Measurements from ENCODE around the gene GALNT12. TPM values are rescaled to one million over a fixed set of nuclear protein-coding genes. Genes with fewer than 3 reads are reported as not detected.

GALNT12 gene
- total RNA-seq, 2 experiments from 2014 or later = 10.2 to 12.7 TPM

DNA sequence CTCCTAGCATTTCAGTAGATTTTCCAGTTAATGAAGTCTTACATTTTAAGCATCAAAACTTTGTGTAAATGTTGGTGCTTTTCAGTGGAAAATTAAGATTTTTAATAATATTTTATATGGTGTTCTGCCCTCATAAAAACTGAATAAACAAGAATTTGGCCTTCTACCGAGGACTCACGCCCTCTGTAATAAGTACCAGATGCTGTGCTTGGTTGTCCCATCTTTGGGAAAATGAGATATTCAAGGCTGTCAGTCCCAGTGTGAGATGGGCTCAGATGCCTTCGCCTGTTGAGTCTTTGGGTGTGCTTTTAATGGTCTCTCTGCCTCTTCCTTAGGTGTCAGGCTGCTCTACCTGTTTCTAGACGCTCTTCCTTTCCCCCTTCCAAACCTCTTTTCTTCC is 28.7 kb downstream of the GALNT12 start:
- Mint-ChIP-seq H3K4me3 (no peak overlapping the region), H3K9me3 (ENCODE audit: low read depth) (no peaks in the 10 kb centered on the region), H3K36me3 (ENCODE audit: low read depth) (peaks cover 13% of the 10 kb centered on the region), H3K27me3 (no peaks in the 10 kb centered on the region), H3K27ac (no peak overlapping the region), H3K4me1 (no peaks in the 10 kb centered on the region)
- CTCF ChIA-PET = interaction anchor here (1.1 kb wide), 1 partner anchor 11 kb away, joined by 5 read pairs; no protein-coding TSS in a partner anchor
- intact Hi-C loops (cut with DNase I, micrococcal nuclease) = no loop called here
- ATAC-seq (no peak), DNase-seq (no peak)
- POLR2A ChIA-PET = no interaction called here

DNA sequence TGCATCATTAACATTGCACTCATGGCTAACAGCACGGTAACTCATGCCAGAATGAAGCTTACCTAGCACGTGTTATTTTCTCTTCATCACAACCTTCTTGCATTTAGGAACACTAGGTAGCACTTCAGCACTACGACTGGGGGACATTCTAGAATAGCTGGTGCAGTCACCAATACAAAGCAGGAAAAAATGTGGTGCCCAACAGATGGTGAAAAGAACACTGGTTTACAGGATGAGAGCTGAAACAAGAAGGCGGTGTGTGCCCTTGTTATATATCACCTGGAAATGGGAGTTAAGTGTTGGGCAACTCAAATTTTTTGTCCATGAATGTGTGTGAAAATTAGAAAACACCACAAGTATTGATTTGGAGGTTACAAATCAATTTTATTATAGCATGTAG is 30.0 kb downstream of the GALNT12 start:
- H3K9me3 Mint-ChIP-seq (ENCODE audit: low read depth) = no peaks in the 10 kb centered on the region
- DNase-seq (no peak), ATAC-seq (no peak)
- H3K36me3 Mint-ChIP-seq (ENCODE audit: low read depth) = peaks cover 13% of the 10 kb centered on the region
- no peak overlapping the region for H3K4me3 Mint-ChIP-seq
- H3K27me3 Mint-ChIP-seq = no peaks in the 10 kb centered on the region
- CTCF ChIA-PET = no interaction called here
- POLR2A ChIA-PET = no interaction called here
- H3K27ac Mint-ChIP-seq = no peak overlapping the region
- intact Hi-C loops (cut with DNase I, micrococcal nuclease) = no loop called here
- H3K4me1 Mint-ChIP-seq = no peaks in the 10 kb centered on the region

DNA sequence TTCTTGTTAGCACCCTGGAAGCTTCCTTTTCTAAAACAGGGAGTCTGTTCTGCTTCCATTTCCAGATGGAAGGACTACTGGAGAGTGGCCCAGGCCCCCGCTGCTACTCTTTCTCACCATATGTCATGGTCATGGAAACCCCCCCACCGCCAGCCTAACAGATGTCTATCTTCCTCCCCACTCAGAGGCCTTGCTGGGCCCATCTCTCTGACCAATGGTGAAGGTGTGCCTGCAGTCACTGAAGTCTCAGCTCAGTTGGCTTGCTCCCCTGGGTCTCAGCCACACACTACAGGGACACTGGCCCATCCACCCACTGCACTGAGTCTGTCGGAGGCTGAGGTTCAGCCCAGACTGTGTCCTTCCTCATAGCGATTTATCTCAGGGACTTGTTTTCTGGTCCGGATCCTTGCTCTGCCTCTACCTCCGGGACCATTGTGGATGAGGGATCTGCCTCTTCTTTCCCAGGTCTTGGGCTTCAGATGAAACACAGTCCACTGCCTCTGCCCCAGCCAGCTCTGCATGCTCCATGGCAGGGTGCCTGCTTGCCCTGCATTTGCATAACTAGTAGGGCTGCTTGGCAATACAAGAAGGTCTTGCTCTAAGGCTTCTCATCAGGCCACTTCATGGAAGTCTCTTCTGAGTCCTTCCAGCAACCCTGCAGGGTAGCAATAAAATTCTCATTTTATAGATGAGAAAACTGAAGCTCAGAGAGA is 30.8 kb downstream of the GALNT12 start:
- POLR2A ChIA-PET = no interaction called here
- Mint-ChIP-seq H3K27ac (no peak overlapping the region), H3K9me3 (ENCODE audit: low read depth) (no peaks in the 10 kb centered on the region), H3K4me3 (no peak overlapping the region), H3K27me3 (no peaks in the 10 kb centered on the region), H3K36me3 (ENCODE audit: low read depth) (peaks cover 10% of the 10 kb centered on the region), H3K4me1 (no peaks in the 10 kb centered on the region)
- no peak for ATAC-seq
- intact Hi-C loops (cut with DNase I, micrococcal nuclease) = no loop called here
- CTCF ChIA-PET = interaction anchor here (1.0 to 1.6 kb wide), 2 partner anchors 10 to 31 kb away, joined by 3 to 5 read pairs; no protein-coding TSS in a partner anchor
- no peak for DNase-seq

DNA sequence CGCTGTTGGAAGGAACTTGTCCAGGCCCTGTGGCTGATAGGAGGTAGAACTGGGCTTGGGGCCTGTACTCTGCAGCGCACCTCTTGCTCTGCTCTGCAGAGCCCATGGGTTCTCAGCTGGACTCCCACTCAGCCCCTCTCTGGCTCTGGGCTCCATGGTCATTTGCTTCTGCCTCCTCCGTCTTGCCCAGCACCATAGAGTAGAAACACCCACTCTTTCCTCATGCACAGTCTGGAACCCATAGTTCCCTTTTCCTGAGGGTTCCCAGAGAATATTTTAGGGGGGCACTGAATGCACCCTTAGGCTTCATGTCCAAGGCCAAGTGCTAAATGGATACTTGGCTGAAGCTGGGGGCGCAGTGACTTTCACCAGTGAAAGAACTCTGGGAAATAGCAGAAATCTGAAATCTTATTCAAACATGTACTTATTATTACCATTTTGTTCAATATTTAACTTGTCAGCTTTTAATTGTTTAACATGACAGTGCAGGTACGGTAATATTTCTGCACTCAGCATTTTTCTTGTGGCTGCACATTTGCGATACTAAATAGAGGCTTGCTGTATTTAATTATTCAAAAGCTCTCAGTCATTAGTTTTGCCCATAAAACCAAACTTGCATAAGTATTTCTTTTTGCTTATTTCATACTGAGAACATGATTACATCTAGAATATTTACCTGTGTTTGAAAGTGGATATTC is 31.5 kb downstream of the GALNT12 start:
- CTCF ChIA-PET = interaction anchor here (1.0 to 1.6 kb wide), 2 partner anchors 9 to 32 kb away, joined by 3 to 5 read pairs; no protein-coding TSS in a partner anchor
- DNase-seq = no peak
- no peak for ATAC-seq
- intact Hi-C loops (cut with DNase I, micrococcal nuclease) = no loop called here
- H3K27ac Mint-ChIP-seq = no peak overlapping the region
- H3K9me3 Mint-ChIP-seq (ENCODE audit: low read depth) = no peaks in the 10 kb centered on the region
- H3K36me3 Mint-ChIP-seq (ENCODE audit: low read depth) = peaks cover 10% of the 10 kb centered on the region
- H3K27me3 Mint-ChIP-seq = no peaks in the 10 kb centered on the region
- H3K4me1 Mint-ChIP-seq = no peaks in the 10 kb centered on the region
- POLR2A ChIA-PET = no interaction called here
- H3K4me3 Mint-ChIP-seq = no peak overlapping the region

GRCh38 chr9:98839724-98840123 is 32.3 kb downstream of the GALNT12 start:
- intact Hi-C loops (cut with DNase I, micrococcal nuclease) = no loop called here
- no peaks in the 10 kb centered on the region for H3K4me1 Mint-ChIP-seq
- no peak overlapping the region for H3K27ac Mint-ChIP-seq
- no peak for DNase-seq
- no peaks in the 10 kb centered on the region for H3K27me3 Mint-ChIP-seq
- CTCF ChIA-PET = interaction anchor here (1.0 to 1.6 kb wide), 2 partner anchors 8 to 33 kb away, joined by 3 to 5 read pairs; no protein-coding TSS in a partner anchor
- no peaks in the 10 kb centered on the region for H3K9me3 Mint-ChIP-seq (ENCODE audit: low read depth)
- ATAC-seq = no peak
- POLR2A ChIA-PET = no interaction called here
- peaks cover 10% of the 10 kb centered on the region for H3K36me3 Mint-ChIP-seq (ENCODE audit: low read depth)
- no peak overlapping the region for H3K4me3 Mint-ChIP-seq

- ChIA-PET CTCF (no interaction called here), POLR2A (interaction anchor here (0.6 kb wide), 1 partner anchor 250 kb away, joined by 5 read pairs; no protein-coding TSS in a partner anchor)
- ATAC-seq = no peak
- H3K4me1 Mint-ChIP-seq = no peaks in the 10 kb centered on the region
- DNase-seq = no peak
- no peaks in the 10 kb centered on the region for H3K27me3 Mint-ChIP-seq
- no peak overlapping the region for H3K4me3 Mint-ChIP-seq
- intact Hi-C loops (cut with DNase I, micrococcal nuclease) = no loop called here
- peaks cover 8% of the 10 kb centered on the region for H3K36me3 Mint-ChIP-seq (ENCODE audit: low read depth)
- no peaks in the 10 kb centered on the region for H3K9me3 Mint-ChIP-seq (ENCODE audit: low read depth)
- H3K27ac Mint-ChIP-seq = no peak overlapping the region
Observed at GRCh38 chr9:98842510-98842909, 35.0 kb downstream of the GALNT12 start.

DNA sequence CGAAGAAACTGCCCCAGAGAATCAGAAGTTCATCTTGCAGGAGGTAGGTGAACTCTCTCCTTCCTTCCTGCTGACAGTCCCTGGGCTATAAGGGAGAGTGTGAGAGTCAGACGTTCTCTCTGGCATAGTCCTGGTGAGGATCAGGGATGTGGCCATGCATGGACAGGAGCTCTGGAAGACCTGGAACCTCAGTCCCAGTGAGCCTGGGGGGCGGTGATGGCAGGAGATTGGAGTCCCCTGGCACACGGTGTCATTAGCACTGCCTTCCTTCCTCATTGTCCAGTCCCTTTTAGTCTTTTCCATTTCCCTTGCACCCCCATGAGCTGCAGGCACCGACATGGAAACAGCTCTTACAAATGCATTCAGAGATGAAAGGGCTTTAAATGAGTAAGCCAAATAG is 38.6 kb downstream of the GALNT12 start:
- no peaks in the 10 kb centered on the region for H3K27me3 Mint-ChIP-seq
- no peak for ATAC-seq
- no peak for DNase-seq
- peaks cover 4% of the 10 kb centered on the region for H3K36me3 Mint-ChIP-seq (ENCODE audit: low read depth)
- H3K4me3 Mint-ChIP-seq = no peak overlapping the region
- ChIA-PET CTCF (interaction anchor here (0.5 to 7.9 kb wide), 5 partner anchors 10 to 531 kb away, joined by 3 to 76 read pairs (median 16); no protein-coding TSS in a partner anchor), POLR2A (no interaction called here)
- no peak overlapping the region for H3K27ac Mint-ChIP-seq
- intact Hi-C loops (cut with DNase I, micrococcal nuclease) = no loop called here
- peaks cover 2% of the 10 kb centered on the region for H3K4me1 Mint-ChIP-seq
- no peaks in the 10 kb centered on the region for H3K9me3 Mint-ChIP-seq (ENCODE audit: low read depth)

- ChIA-PET POLR2A (no interaction called here), CTCF (interaction anchor here (1.4 to 7.9 kb wide), 7 partner anchors 10 to 291 kb away, joined by 3 to 76 read pairs (median 8); no protein-coding TSS in a partner anchor)
- Mint-ChIP-seq H3K36me3 (ENCODE audit: low read depth) (peaks cover 4% of the 10 kb centered on the region), H3K27ac (no peak overlapping the region), H3K27me3 (no peaks in the 10 kb centered on the region), H3K4me1 (peaks cover 8% of the 10 kb centered on the region), H3K9me3 (ENCODE audit: low read depth) (no peaks in the 10 kb centered on the region), H3K4me3 (no peak overlapping the region)
- ATAC-seq (no peak), DNase-seq (no peak)
- intact Hi-C loops (cut with DNase I, micrococcal nuclease) = no loop called here
Observed at GRCh38 chr9:98846879-98847278, 39.4 kb downstream of the GALNT12 start.

DNA sequence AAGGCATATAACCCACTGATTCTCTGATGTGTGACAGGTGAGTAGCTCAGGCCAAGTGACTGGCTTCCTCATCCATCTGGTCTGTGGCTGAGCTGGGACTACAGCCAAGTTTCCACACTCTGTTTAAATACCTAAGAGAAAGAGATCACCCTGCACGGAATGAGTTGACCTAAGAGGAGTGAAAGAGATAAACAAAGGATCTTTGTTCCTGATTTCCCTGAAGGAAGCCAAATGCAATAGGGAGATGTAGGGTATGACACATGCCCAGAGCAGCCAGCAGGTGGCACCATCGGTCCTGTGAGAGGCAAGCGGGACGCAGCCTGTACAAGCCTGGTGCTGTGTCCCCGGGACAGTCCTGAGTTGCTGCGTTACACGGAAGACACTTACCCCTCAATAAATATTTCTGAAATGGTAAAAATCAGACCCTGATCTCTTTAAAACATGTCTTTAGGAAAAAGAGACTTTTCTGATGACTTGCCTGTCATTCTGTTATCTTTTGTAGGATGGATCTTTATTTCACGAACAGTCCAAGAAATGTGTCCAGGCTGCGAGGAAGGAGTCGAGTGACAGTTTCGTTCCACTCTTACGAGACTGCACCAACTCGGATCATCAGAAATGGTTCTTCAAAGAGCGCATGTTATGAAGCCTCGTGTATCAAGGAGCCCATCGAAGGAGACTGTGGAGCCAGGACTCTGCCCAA is 41.1 kb downstream of the GALNT12 start:
- CTCF ChIA-PET = interaction anchor here (0.7 to 7.9 kb wide), 36 partner anchors 9 to 439 kb away, joined by 3 to 76 read pairs (median 5); no protein-coding TSS in a partner anchor
- POLR2A ChIA-PET = no interaction called here

DNA sequence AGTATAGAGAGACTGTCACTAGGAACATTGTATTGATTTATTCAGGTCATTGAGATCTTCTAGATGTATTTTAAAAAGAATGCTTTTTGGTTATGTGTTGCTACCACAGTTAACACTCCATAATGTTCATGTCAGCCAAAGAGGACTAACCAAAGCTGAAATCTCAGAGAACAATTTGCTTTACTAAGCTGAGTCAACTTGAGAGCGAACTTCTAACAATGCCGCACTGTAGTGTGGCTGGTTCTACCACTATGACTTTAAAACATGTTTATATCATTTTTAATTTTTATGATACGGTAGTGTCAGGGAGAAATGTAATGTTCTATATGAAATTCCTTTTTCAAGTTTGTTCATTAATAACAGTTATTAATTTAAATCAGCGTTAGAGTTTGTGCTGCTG is 42.1 kb downstream of the GALNT12 start:
- no peak overlapping the region for H3K27ac Mint-ChIP-seq
- H3K9me3 Mint-ChIP-seq (ENCODE audit: low read depth) = no peaks in the 10 kb centered on the region
- H3K4me3 Mint-ChIP-seq = no peak overlapping the region
- intact Hi-C loops (cut with DNase I, micrococcal nuclease) = loop anchor here in 1 of 2 experiments (2.0 kb wide), 1 partner anchor 291 kb away; no protein-coding TSS in a partner anchor
- peaks cover 4% of the 10 kb centered on the region for H3K36me3 Mint-ChIP-seq (ENCODE audit: low read depth)
- CTCF ChIA-PET = interaction anchor here (0.5 to 7.9 kb wide), 17 partner anchors 11 to 1272 kb away, joined by 3 to 76 read pairs (median 3); no protein-coding TSS in a partner anchor
- ATAC-seq (no peak), DNase-seq (no peak)
- H3K27me3 Mint-ChIP-seq = no peaks in the 10 kb centered on the region
- peaks cover 9% of the 10 kb centered on the region for H3K4me1 Mint-ChIP-seq
- POLR2A ChIA-PET = interaction anchor here (0.5 kb wide), 1 partner anchor 205 kb away, joined by 4 read pairs; no protein-coding TSS in a partner anchor

More for the DNA sequence above, 41.1 kb downstream of the GALNT12 start:
- DNase-seq = peak; percentile 91
- Mint-ChIP-seq H3K9me3 (ENCODE audit: low read depth) (no peaks in the 10 kb centered on the region), H3K4me3 (no peak overlapping the region), H3K27me3 (no peaks in the 10 kb centered on the region), H3K27ac (no peak overlapping the region), H3K36me3 (ENCODE audit: low read depth) (peaks cover 4% of the 10 kb centered on the region), H3K4me1 (peaks cover 9% of the 10 kb centered on the region)
- intact Hi-C loops (cut with DNase I, micrococcal nuclease) = loop anchor here (1.0 to 2.0 kb wide), 5 partner anchors 127 to 292 kb away; no protein-coding TSS in a partner anchor
- ATAC-seq = peak; percentile 96
